HepG2 (cell line): Measurements from ENCODE around the gene TOP2A. TPM values are rescaled to one million over a fixed set of nuclear protein-coding genes. Genes with fewer than 3 reads are reported as not detected.

Source experiments
- ATF7 ChIP-seq, 2 experiments: fragments of 450-650 bp in 1 of 2; sonication (generic) in 1 of 2; formaldehyde crosslinking in 1 of 2; IDR thresholded peaks; 2 replicates each; pipeline versions ENCODE4 v1.4.0 to v1.6.1; 2016 to 2020; ENCODE audit warnings: antibody characterized with exemption in 1 of 2, mild to moderate bottlenecking in 1 of 2, missing genetic modification reagents in 1 of 2
- CBFB ChIP-seq: sonication (generic); formaldehyde crosslinking; IDR thresholded peaks from 2 replicates; pipeline ENCODE4 v1.4.0; 2020; ENCODE audit warnings: missing genetic modification reagents
- CEBPG ChIP-seq: IDR thresholded peaks from 2 replicates; pipeline ENCODE4 v1.6.1; 2016
- CTCF ChIP-seq: sonication (generic); formaldehyde crosslinking; IDR thresholded peaks from 2 replicates; pipeline ENCODE4 v1.5.0; 2020; ENCODE audit warnings: mild to moderate bottlenecking, missing genetic modification reagents, moderate library complexity
- FOXC1 ChIP-seq: sonication (generic); formaldehyde crosslinking; IDR thresholded peaks from 2 replicates; pipeline ENCODE4 v1.8.0; 2022; ENCODE audit warnings: mild to moderate bottlenecking, missing genetic modification reagents, borderline replicate concordance
- FOXM1 ChIP-seq: sonication (generic); formaldehyde crosslinking; IDR thresholded peaks from 2 replicates; pipeline ENCODE4 v1.5.0; 2020; ENCODE audit warnings: missing genetic modification reagents
- IRX3 ChIP-seq: sonication (generic); formaldehyde crosslinking; IDR thresholded peaks from 2 replicates; pipeline ENCODE4 v1.8.1; 2023; ENCODE audit warnings: mild to moderate bottlenecking, low read depth, missing genetic modification reagents, borderline replicate concordance
- MAF1 ChIP-seq: sonication (generic); formaldehyde crosslinking; IDR thresholded peaks from 2 replicates; pipeline ENCODE4 v1.5.0; 2020; ENCODE audit warnings: missing genetic modification reagents, borderline replicate concordance
- MBNL3 ChIP-seq: fragments of 250-450 bp; sonication (Bioruptor Pico); conservative IDR thresholded peaks from 2 replicates; pipeline ENCODE4 v1.8.0; 2022; ENCODE audit warnings: mild to moderate bottlenecking, inconsistent platforms
- MXI1 ChIP-seq: IDR thresholded peaks from 3 replicates; pipeline ENCODE4 v1.6.1; 2012; ENCODE audit warnings: low read depth, low read length, inconsistent platforms, borderline replicate concordance
- NCOA1 ChIP-seq: sonication (generic); formaldehyde crosslinking; IDR thresholded peaks from 2 replicates; pipeline ENCODE4 v1.9.0; 2021; ENCODE audit warnings: missing genetic modification reagents
- SMAD1 ChIP-seq: sonication (generic); formaldehyde crosslinking; IDR thresholded peaks from 2 replicates; pipeline ENCODE4 v1.4.0; 2020; ENCODE audit warnings: missing genetic modification reagents, low read depth, mild to moderate bottlenecking, borderline replicate concordance
- SP1 ChIP-seq, 2 experiments: fragments of 450-650 bp in 1 of 2; sonication (generic) in 1 of 2; formaldehyde crosslinking in 1 of 2; IDR thresholded peaks; 2 replicates each; pipeline versions ENCODE4 v1.4.0 to v1.6.1; 2016 to 2020; ENCODE audit warnings: missing genetic modification reagents in 1 of 2
- TEAD2 ChIP-seq: sonication (generic); formaldehyde crosslinking; IDR thresholded peaks from 2 replicates; pipeline ENCODE4 v1.9.0; 2021; ENCODE audit warnings: missing genetic modification reagents
- TMF1 ChIP-seq: sonication (generic); formaldehyde crosslinking; IDR thresholded peaks from 2 replicates; pipeline ENCODE4 v1.8.1; 2022; ENCODE audit warnings: low read depth, missing genetic modification reagents
- TOPORS ChIP-seq: sonication (generic); formaldehyde crosslinking; IDR thresholded peaks from 2 replicates; pipeline ENCODE4 v1.8.0; 2023; ENCODE audit warnings: mild to moderate bottlenecking, missing genetic modification reagents
- U2AF2 ChIP-seq: fragments of 200-400 bp; formaldehyde crosslinking; IDR thresholded peaks from 2 replicates; pipeline ENCODE4 v1.6.1; 2017; ENCODE audit warnings: low read depth, mild to moderate bottlenecking, low read length
- ZNF333 ChIP-seq: sonication (generic); formaldehyde crosslinking; IDR thresholded peaks from 2 replicates; pipeline ENCODE4 v1.4.0; 2020; ENCODE audit warnings: mild to moderate bottlenecking, missing genetic modification reagents, borderline replicate concordance
- ZNF383 ChIP-seq: sonication (generic); formaldehyde crosslinking; IDR thresholded peaks from 2 replicates; pipeline ENCODE4 v1.4.0; 2020; ENCODE audit warnings: missing genetic modification reagents, mild to moderate bottlenecking, borderline replicate concordance
- ZNF501 ChIP-seq: sonication (generic); formaldehyde crosslinking; IDR thresholded peaks from 2 replicates; pipeline ENCODE4 v1.5.1; 2020; ENCODE audit warnings: mild to moderate bottlenecking, moderate library complexity, missing genetic modification reagents
- ZNF513 ChIP-seq: sonication (generic); formaldehyde crosslinking; conservative IDR thresholded peaks from 2 replicates; pipeline ENCODE4 v1.5.0; 2020; ENCODE audit warnings: missing genetic modification reagents
- ZNF550 ChIP-seq: sonication (generic); formaldehyde crosslinking; IDR thresholded peaks from 2 replicates; pipeline ENCODE4 v1.4.0; 2020; ENCODE audit warnings: mild to moderate bottlenecking, missing genetic modification reagents, borderline replicate concordance
- ZNF616 ChIP-seq: sonication (generic); formaldehyde crosslinking; IDR thresholded peaks from 2 replicates; pipeline ENCODE4 v1.5.0; 2020; ENCODE audit warnings: low read depth, mild to moderate bottlenecking, missing genetic modification reagents
- ZNF792 ChIP-seq: IDR thresholded peaks from 2 replicates; pipeline ENCODE4 v1.6.1; 2016
- ZXDC ChIP-seq: sonication (generic); formaldehyde crosslinking; IDR thresholded peaks from 2 replicates; pipeline ENCODE4 v1.5.0; 2020; ENCODE audit warnings: mild to moderate bottlenecking, missing genetic modification reagents
- polyA plus RNA-seq, 8 experiments: library from polyadenylated mRNA; depleted of rRNA in 3 of 8; stranded (reverse) in 7 of 8; unstranded in 1 of 8; fragments of >200 nt; fragmentation: Illumina TruSeq in 4 of 8; extraction: Trizol in 4 of 8; gene quantifications; 2 replicates each; pipeline versions ENCODE4 v1.2.1 to v1.2.3, GENCODE V29; 2011 to 2016; ENCODE audit warnings: low read depth in 4 of 8, missing spikeins in 1 of 8, mixed read lengths in 1 of 8; ENCODE audit not compliant: insufficient read depth in 1 of 8
- total RNA-seq, 5 experiments: library from RNA; depleted of rRNA; stranded (reverse); fragments of >200 nt; fragmentation: Illumina TruSeq; extraction: Trizol; gene quantifications; 2 replicates each; pipeline ENCODE4 v1.2.3, GENCODE V29; 2016; ENCODE audit warnings: low read depth in 1 of 5

TOP2A gene
- total and polyA plus RNA-seq, 2 of the 13 experiments (the other 11 are each of a cell fraction or from before 2014, with no cell fraction given): 108 to 327 TPM

GRCh38 chr17:40417609-40418427, at the start of gene TOP2A (continued):
- no peak for TF ChIP-seq ZNF333 (CRISPR knock-in tag)
- TF ChIP-seq MXI1: no peak; the same call in 2 of the 3 replicates
- no peak for TF ChIP-seq TEAD2 (CRISPR knock-in tag)
- TF ChIP-seq CEBPG: no peak
- no peak for TF ChIP-seq ZNF550 (CRISPR knock-in tag)
- TF ChIP-seq CTCF: no peak
- no peak for TF ChIP-seq ZNF513 (CRISPR knock-in tag)
- no peak for TF ChIP-seq CBFB
- no peak for TF ChIP-seq SP1 (IDR thresholded peaks at IDR 0.05)
- TF ChIP-seq SP1 (CRISPR knock-in tag; IDR thresholded peaks at IDR 0.05): peak; percentile 53
- TF ChIP-seq U2AF2: no peak
- TF ChIP-seq ATF7 (IDR thresholded peaks at IDR 0.05): no peak
- no peak for TF ChIP-seq ATF7 (CRISPR knock-in tag; IDR thresholded peaks at IDR 0.05)
- TF ChIP-seq MAF1: no peak
- peak; percentile 86 for TF ChIP-seq TOPORS (CRISPR knock-in tag)
- TF ChIP-seq ZNF383: no peak
- peak; percentile 96 for TF ChIP-seq IRX3 (CRISPR knock-in tag)
- TF ChIP-seq ZNF792: no peak
- no peak for TF ChIP-seq ZNF616 (CRISPR knock-in tag)
- no peak for TF ChIP-seq SMAD1 (CRISPR knock-in tag)
- no peak for TF ChIP-seq NCOA1 (CRISPR knock-in tag)
- TF ChIP-seq TMF1 (CRISPR knock-in tag): peak; percentile 96
- TF ChIP-seq FOXM1 (CRISPR knock-in tag): peak; percentile 95
- no peak for TF ChIP-seq ZXDC (CRISPR knock-in tag)
- TF ChIP-seq FOXC1 (CRISPR knock-in tag): 0 out of 2 replicates have a peak, but pooled peaks have one; percentile 52
- no peak for TF ChIP-seq MBNL3 (CRISPR knock-in tag)
- TF ChIP-seq ZNF501 (CRISPR knock-in tag): peak; percentile 98
